Common myeloid progenitor, CD34-positive (primary cell): ENCODE data around the gene ITPR2.
"Not testable (repeated sequence)": the region's sequence is repeated elsewhere in the genome, so short reads cannot be mapped to it uniquely, and the experiment has no call there.

Experiments used
- CTCF ChIA-PET: fragments of 350-600 bp; sonication (Branson Sonifier 250); formaldehyde crosslinking; loops from one replicate; lab custom pipeline; 2021; ENCODE audit warnings: antibody characterized with exemption; lab: Charles Lee
- POLR2A ChIA-PET: fragments of 350-600 bp; sonication (Branson Sonifier 250); formaldehyde crosslinking; loops from one replicate; lab custom pipeline; 2021; ENCODE audit warnings: antibody characterized with exemption; lab: Charles Lee
- DNase-seq, 3 donors: peaks; one replicate each; pipeline versions ENCODE4 v3.0.0 to v3.0.0-alpha.2; 2013
- H3K27ac ChIP-seq, 2 experiments: 1 replicate in 1 of 2; 2 replicates in 1 of 2; pipeline ENCODE4 v1.7.0; 2013; ENCODE audit warnings: inconsistent platforms in 2 of 2, low read length in 2 of 2, mild to moderate bottlenecking in 2 of 2, low read depth in 1 of 2, moderate library complexity in 1 of 2; ENCODE audit not compliant: severe bottlenecking in 2 of 2, insufficient read depth in 1 of 2, poor library complexity in 1 of 2
- H3K27me3 ChIP-seq, 5 experiments: replicated peaks in 2 of 5; 1 replicate in 3 of 5; 2 replicates in 2 of 5; pipeline versions ENCODE4 v1.6.1 to v1.7.0; 2013; ENCODE audit warnings: low read length in 4 of 5, mild to moderate bottlenecking in 2 of 5, moderate library complexity in 2 of 5, inconsistent platforms in 1 of 5; ENCODE audit not compliant: insufficient read depth in 5 of 5, control insufficient read depth in 4 of 5
- H3K36me3 ChIP-seq, 4 experiments: 1 replicate in 2 of 4; 2 replicates in 2 of 4; pipeline versions ENCODE4 v1.6.1 to v1.7.0; 2013; ENCODE audit warnings: low read length in 3 of 4, control low read depth in 1 of 4, mild to moderate bottlenecking in 1 of 4; ENCODE audit not compliant: control insufficient read depth in 4 of 4, insufficient read depth in 4 of 4
- H3K4me1 ChIP-seq, 4 experiments: 1 replicate in 3 of 4; 2 replicates in 1 of 4; pipeline versions ENCODE4 v1.6.1 to v1.7.1; 2013; ENCODE audit warnings: low read length in 3 of 4, mild to moderate bottlenecking in 3 of 4, control low read depth in 1 of 4, inconsistent platforms in 1 of 4, moderate library complexity in 1 of 4; ENCODE audit not compliant: control insufficient read depth in 4 of 4, insufficient read depth in 4 of 4; ENCODE audit errors: control extremely low read depth in 1 of 4
- H3K4me3 ChIP-seq, 7 experiments: 1 replicate in 4 of 7; 2 replicates in 3 of 7; pipeline versions ENCODE4 v1.5.1 to v1.7.0; 2013; ENCODE audit warnings: mild to moderate bottlenecking in 7 of 7, low read length in 6 of 7, moderate library complexity in 6 of 7, inconsistent platforms in 2 of 7, low read depth in 2 of 7, control low read depth in 1 of 7; ENCODE audit not compliant: insufficient read depth in 4 of 7, control insufficient read depth in 1 of 7; ENCODE audit errors: extremely low read depth in 1 of 7
- H3K9me3 ChIP-seq, 5 experiments: 1 replicate in 4 of 5; 2 replicates in 1 of 5; pipeline versions ENCODE4 v1.6.1 to v1.7.1; 2013; ENCODE audit warnings: low read length in 4 of 5, mild to moderate bottlenecking in 2 of 5, inconsistent platforms in 1 of 5, low read depth in 1 of 5, moderate library complexity in 1 of 5; ENCODE audit not compliant: control insufficient read depth in 4 of 5, insufficient read depth in 2 of 5; ENCODE audit errors: control extremely low read depth in 1 of 5
- WGBS: methylation state at CpG from one replicate; pipeline ENCODE4 v1.1.5; 2013; ENCODE audit not compliant: insufficient coverage; 5-methylcytosine and 5-hydroxymethylcytosine counted together

The ITPR2 gene

DNA sequence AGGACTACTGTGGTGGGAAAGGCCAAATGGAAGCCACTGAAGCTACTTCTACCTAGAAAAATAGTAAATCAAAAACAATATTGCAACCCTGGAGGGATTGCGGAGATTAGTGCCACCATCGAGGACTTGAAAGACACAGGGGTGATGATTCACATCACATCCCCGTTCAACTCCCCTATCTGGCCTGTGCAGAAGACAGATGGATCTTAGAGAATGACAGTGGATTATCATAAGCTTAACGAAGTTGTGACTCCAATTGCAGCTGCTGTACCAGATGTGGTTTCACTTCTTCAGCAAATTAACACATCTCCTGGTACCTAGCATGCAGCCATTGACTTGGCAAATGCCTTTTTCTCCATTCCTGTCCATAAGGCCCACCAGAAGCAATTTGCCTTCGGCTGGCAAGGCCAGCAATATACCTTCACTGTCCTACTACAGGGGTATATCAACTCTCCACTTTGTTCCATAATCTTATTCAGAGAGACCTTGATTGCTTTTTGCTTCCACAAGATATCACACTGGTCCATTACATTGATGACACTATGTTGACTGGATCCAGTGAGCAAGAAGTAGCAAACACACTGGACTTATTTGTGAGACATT lies 54.7 kb downstream of the ITPR2 start:
- Histone ChIP-seq H3K36me3 (peaks cover 5 to 61% (median 9%) of the 10 kb centered on the region in 4 experiments), H3K9me3 (peaks cover 0 to 39% (median 18%) of the 10 kb centered on the region in 5 experiments)
- H3K27me3 ChIP-seq, POLR2A ChIA-PET, CTCF ChIA-PET, H3K27ac ChIP-seq, DNase-seq, H3K4me1 ChIP-seq, H3K4me3 ChIP-seq: not testable (repeated sequence)
- 97% methylated on average over 4 of the region's 5 CpGs for WGBS

DNA sequence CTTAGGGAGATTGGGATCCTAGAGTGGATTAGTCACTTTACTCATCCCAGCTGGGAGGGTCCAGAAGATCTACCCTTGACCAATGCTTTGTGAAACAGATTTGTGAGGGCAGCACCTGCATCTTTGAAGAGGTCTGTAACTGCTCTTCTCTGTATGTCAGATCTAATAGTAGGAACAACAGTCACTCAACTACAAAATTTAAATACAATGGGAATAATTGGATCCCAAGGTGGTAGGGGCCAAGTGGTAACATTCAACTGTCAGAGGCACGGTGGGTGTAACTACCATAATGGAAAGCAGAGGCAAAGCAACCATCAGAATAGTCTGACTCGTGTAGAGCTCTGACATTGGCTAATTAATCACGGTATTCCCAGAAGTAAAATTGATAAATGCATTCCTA lies 55.8 kb downstream of the ITPR2 start:
- WGBS, result 78% methylated on average over 1 of the region's 3 CpGs

DNA sequence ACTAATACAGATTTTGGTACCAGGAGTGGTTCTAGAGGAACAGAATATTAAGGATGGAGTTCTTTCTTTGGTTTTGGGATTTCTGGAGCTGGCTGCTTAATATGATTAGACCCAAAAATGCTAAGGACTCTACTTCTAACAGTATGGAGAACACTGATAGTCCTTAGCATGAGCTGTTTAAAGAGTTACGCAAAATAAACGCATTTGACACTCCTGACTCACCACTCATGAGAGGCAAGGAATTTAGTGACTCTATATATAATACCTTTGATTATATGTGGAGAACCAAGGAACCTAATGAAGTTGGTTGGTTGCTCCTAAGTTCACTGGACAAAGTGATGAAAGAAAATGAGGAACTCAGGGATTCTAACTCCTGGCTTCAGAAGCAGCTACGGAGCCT lies 57.0 kb downstream of the ITPR2 start:
- ChIA-PET CTCF (interaction anchor here (1.4 kb wide), 1 partner anchor 15 kb away, joined by 4 read pairs; no protein-coding TSS in a partner anchor), POLR2A (interaction anchor here (0.6 kb wide), 1 partner anchor 54 kb away, joined by 3 read pairs; no protein-coding TSS in a partner anchor)
- H3K36me3 ChIP-seq, result peaks cover 3 to 51% (median 5%) of the 10 kb centered on the region in 4 experiments
- DNase-seq, H3K4me3 ChIP-seq, H3K27ac ChIP-seq, H3K27me3 ChIP-seq: not testable (repeated sequence)
- 67% methylated on average over 3 of the region's 3 CpGs for WGBS
- H3K9me3 ChIP-seq, result peaks cover 0 to 35% (median 18%) of the 10 kb centered on the region in 5 experiments
- H3K4me1 ChIP-seq, result peaks cover 0 to 11% (median 0%) of the 10 kb centered on the region in 4 experiments

More for the DNA sequence above, 55.8 kb downstream of the ITPR2 start:
- H3K4me3 ChIP-seq, result no peak overlapping the region
- H3K27ac ChIP-seq, result no peak overlapping the region
- H3K27me3 ChIP-seq, result no peaks in the 10 kb centered on the region
- ChIA-PET POLR2A (no interaction called here), CTCF (no interaction called here)
- no peak for DNase-seq
- peaks cover 4 to 58% (median 6%) of the 10 kb centered on the region in 4 experiments for H3K36me3 ChIP-seq
- H3K9me3 ChIP-seq, result peaks cover 0 to 39% (median 18%) of the 10 kb centered on the region in 5 experiments
- H3K4me1 ChIP-seq, result peaks cover 0 to 11% (median 0%) of the 10 kb centered on the region in 4 experiments

DNA sequence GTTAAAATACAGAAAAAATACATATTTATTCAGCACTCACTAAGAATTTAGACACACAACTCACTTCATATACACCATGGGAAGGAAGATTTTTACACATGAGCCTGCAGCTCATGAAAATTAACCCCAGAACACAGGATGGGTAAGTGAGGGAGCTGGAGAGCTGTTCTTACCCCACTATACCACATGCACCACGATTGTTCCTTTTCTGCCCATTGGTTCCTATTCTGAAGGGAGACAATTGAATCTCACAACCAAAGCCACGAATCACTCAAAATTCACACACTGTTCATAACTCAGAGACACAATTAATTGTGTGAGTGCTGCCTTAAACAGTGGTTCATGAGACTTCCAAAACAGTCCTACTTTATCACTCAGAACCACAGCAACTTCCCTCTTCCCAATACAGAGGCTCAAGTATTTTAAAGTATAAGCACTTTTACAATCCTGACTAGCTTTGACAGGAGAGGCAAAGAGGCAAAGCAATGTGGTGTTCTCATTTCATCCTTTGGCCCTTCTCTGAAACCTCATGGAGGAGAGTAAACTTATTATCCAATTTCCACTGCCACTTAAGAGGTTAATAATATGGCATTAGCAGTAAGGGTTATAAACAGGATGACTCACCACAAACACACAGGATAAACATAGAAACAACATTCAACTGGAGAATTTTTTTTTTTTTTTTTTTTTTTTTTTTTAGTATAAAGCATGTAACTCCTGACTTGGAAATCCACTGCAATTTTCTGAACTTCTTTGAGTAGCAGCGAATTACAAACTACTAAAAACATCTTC lies 59.5 kb downstream of the ITPR2 start:
- Histone ChIP-seq H3K36me3 (peaks cover 2 to 35% (median 5%) of the 10 kb centered on the region in 4 experiments), H3K27ac (no peak overlapping the region), H3K4me3 (no peak overlapping the region), H3K9me3 (peaks cover 0 to 27% (median 15%) of the 10 kb centered on the region in 5 experiments), H3K27me3 (no peaks in the 10 kb centered on the region), H3K4me1 (peaks cover 0 to 20% (median 0%) of the 10 kb centered on the region in 4 experiments)
- POLR2A ChIA-PET, result no interaction called here
- peak in 2 of 3 donors; percentile 32 to 55 for DNase-seq
- CTCF ChIA-PET, result no interaction called here
- 48% methylated on average over 2 of the region's 3 CpGs for WGBS

DNA sequence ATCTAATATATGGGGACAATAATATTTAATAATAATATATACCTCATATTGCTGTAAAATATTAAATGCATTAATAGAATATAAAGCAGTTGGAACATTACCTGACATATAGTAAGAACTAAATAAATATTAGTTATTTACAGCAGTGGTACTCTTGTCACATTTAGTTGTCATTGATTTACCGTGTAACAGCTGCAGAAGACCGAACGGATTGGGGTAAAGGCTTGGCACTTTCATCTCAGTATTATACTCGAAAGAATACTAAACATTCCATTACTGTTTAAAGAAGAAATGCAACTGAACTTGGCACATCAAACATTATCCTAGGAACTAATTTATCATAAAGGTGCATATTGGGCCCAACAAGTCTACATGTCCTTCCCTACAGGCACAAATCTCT lies 61.1 kb downstream of the ITPR2 start:
- no peak for DNase-seq
- Histone ChIP-seq H3K4me1 (peaks cover 0 to 20% (median 0%) of the 10 kb centered on the region in 4 experiments), H3K9me3 (peaks cover 0 to 10% (median 3%) of the 10 kb centered on the region in 5 experiments), H3K27me3 (no peaks in the 10 kb centered on the region), H3K36me3 (peaks cover 2 to 20% (median 5%) of the 10 kb centered on the region in 4 experiments), H3K4me3 (no peak overlapping the region), H3K27ac (no peak overlapping the region)
- POLR2A ChIA-PET, result no interaction called here
- CTCF ChIA-PET, result no interaction called here
- WGBS, result 100% methylated on average over 4 of the region's 4 CpGs

DNA sequence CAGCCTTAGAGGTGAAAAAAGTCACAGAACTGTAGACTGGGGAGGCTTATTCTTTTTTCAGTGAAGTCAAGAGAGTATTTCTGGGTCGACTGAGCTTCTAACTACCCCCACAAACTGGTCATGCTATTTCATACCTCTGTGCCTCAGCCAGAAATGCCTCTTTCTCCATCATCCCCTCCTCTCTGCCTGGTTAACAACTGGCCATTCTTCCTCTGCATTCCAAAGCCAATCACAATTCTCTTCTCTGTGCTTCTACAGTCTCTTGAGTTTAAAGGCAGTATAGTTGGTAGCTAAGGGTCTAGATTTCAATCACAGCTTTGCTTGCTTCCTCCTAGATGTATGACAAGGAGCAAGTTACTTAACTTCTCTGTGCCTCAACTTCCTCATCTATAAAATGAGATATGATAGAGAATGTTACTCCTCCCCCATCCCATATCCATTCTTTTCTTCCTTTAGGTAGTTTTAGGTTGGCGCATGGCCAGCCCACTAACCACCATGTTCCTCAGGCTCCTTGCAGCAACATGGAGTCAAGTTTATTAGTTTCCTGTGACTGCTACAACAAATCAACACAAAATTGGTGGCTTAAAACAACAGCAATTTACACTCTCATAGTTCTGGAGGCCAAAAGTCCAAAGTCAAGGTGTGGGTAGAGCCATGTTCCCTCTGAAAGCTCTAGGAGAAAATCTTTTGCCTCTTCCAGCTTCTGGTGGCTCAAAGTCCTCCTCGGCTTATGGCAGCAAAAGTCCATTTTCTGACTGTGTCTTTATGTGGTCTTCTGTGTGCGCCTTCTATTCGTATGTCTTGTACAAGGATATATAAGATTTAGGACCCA lies 62.5 kb downstream of the ITPR2 start:
- Histone ChIP-seq H3K4me3 (no peak overlapping the region), H3K9me3 (peaks cover 0 to 4% (median 0%) of the 10 kb centered on the region in 5 experiments), H3K27ac (no peak overlapping the region), H3K27me3 (no peaks in the 10 kb centered on the region), H3K36me3 (peaks cover 2 to 14% (median 5%) of the 10 kb centered on the region in 4 experiments), H3K4me1 (peaks cover 0 to 20% (median 0%) of the 10 kb centered on the region in 4 experiments)
- ChIA-PET POLR2A (interaction anchor here (0.6 kb wide), 1 partner anchor 63 kb away, joined by 3 read pairs; the partner anchor contains the start of gene ITPR2), CTCF (no interaction called here)
- 50% methylated on average over 2 of the region's 5 CpGs for WGBS
- DNase-seq, result no peak
